GM18907 (cell line): ENCODE measurements around the gene CERKL.

ENCODE experiments used
- ATAC-seq: cut with Tn5 transposase; IDR thresholded peaks from one replicate; pipeline ENCODE4 v1.9.1; 2021; ENCODE audit warnings: mild to moderate bottlenecking, moderate library complexity; ENCODE audit not compliant: unreplicated experiment

The CERKL gene

DNA sequence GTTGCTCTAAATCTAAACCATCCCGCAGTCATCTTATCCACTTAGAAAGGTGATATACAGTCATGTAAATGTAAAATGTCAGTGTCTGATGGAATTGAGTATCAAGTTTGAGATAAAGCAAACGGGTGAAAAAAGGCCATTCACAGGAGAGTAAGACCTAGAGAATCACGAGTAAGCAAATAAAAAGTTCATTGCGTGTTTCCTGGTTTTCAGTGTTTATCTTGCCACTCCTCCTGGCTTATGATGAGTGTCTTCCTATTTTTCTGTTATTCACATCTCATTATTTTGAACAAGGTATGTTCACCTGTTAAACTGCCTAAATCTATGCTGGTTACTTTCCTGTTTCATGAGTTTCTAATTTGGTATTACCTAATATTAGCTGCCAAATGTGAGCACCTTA, 130.9 kb downstream of the CERKL start:
- no peak for ATAC-seq

GRCh38 chr2:181523756-181524155, 133.1 kb downstream of the CERKL start:
- ATAC-seq: no peak

GRCh38 chr2:181520253-181520652, 136.7 kb downstream of the CERKL start:
- no peak for ATAC-seq

- ATAC-seq: no peak
These were observed 139.1 kb downstream of the CERKL start for GRCh38 chr2:181517685-181518301.

DNA sequence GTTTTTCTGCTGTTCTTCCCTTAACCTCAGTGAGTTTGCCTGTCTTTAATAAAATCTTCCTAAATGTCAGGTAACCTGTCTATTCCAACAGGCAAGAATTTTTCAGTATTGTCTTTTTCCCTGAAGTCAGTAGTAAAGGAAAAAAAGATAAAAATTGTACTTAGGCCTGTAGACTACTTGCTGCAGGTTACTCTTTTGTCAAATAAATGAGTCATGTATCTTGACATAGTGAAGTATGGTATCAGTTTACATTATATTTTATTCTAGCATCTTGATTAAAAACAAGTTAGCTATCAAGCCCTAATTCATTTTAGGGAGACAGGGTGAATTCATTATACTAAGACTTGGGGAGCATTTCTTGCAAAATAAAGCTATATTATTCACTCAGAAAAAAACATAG, 139.9 kb downstream of the CERKL start:
- no peak for ATAC-seq

DNA sequence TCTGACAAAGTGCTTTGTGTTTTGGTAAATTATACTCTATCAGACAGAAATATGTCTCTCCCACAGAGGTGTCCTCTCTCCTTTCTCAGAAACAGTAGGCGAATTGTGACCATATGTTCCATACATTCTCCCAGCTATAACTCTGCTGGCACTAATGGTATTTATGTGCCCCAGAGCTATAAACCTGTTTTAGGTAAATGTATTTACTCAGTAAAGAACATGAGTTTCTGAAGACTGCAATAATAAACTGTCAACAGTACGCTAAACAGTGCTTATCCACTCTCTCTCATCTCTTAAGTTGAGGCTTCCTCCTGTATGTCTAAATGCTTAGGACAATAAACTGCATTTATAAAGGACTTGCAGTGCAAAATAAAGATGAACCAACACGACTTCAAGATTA, 141.2 kb downstream of the CERKL start:
- no peak for ATAC-seq

DNA sequence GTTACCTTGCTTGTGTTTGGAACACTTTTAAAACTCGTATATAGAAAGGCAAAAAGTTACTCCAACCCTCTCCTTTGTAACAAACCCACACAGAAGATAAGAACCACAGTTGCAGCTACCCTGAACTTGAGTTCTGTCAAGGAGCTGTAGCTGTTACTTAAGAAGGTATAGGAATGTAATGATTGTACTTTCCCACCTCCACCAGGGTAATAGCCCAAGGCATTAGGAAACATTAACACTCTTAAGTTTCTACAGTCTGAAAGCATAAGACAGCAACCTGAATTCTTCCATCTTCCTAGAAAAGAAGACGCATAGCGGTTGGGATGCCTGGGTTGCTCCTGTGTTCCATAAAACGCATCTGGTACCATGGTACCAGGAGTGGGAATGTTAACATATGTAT, 156.7 kb downstream of the CERKL start:
- ATAC-seq: no peak

- no peak for ATAC-seq
These were observed 157.7 kb downstream of the CERKL start for GRCh38 chr2:181499231-181499630.
